Psoas muscle (tissue), 8 donors: ENCODE measurements around the gene VPS16. TPM values are rescaled to one million over a fixed set of nuclear protein-coding genes. Genes with fewer than 3 reads are reported as not detected.

Experiments used
- ATAC-seq, 4 donors: fragments of 200-7000 bp; cut with Tn5 transposase; one replicate each; pipeline ENCODE4 v1.9.1; 2020; ENCODE audit warnings: moderate library complexity in 3 of 4, mild to moderate bottlenecking in 2 of 4
- DNase-seq, 2 donors: peaks; one replicate each; pipeline ENCODE4 v3.0.0-alpha.2; 2020
- H3K27ac ChIP-seq: fragments of 200-600 bp; one replicate; pipeline ENCODE4 v1.8.0; 2022
- H3K27me3 ChIP-seq, 3 donors: fragments of 200-600 bp in 1 of 3; one replicate each; pipeline versions ENCODE4 v1.6.1 to v1.8.0; 2013 to 2022; ENCODE audit warnings: low read length in 2 of 3, mild to moderate bottlenecking in 2 of 3, moderate library complexity in 1 of 3; ENCODE audit not compliant: insufficient read depth in 3 of 3
- H3K36me3 ChIP-seq, 2 donors: fragments of 200-600 bp in 1 of 2; one replicate each; pipeline versions ENCODE4 v1.6.1 to v1.8.0; 2013 to 2022; ENCODE audit warnings: low read depth in 1 of 2, mild to moderate bottlenecking in 1 of 2, moderate library complexity in 1 of 2; ENCODE audit not compliant: insufficient read depth in 1 of 2
- H3K4me1 ChIP-seq: fragments of 200-600 bp; one replicate; pipeline ENCODE4 v1.8.0; 2022
- H3K4me3 ChIP-seq: fragments of 200-600 bp; one replicate; pipeline ENCODE4 v1.8.0; 2022; ENCODE audit warnings: mild to moderate bottlenecking
- H3K9me3 ChIP-seq: fragments of 200-600 bp; one replicate; pipeline ENCODE4 v1.8.0; 2022
- CTCF ChIP-seq: fragments of 200-600 bp; IDR thresholded peaks from one replicate; pipeline ENCODE4 v1.8.0; 2022; ENCODE audit warnings: antibody characterized with exemption
- WGBS, 3 donors: extraction: QIAGEN DNeasy Blood & Tissue Kit; methylation state at CpG; one replicate each; pipeline versions ENCODE4 v1.1.6 to v1.1.7; 2013; 5-methylcytosine and 5-hydroxymethylcytosine counted together
- intact Hi-C, 2 donors: fragments of 100-400 bp; cut with DNase I; formaldehyde crosslinking; loops; one replicate each; pipeline versions ENCODE4 v1.11.0 to v1.14.2; 2022
- polyA plus RNA-seq, 3 donors: library from polyadenylated mRNA; stranded (reverse); fragments of 200-250 nt; gene quantifications; one replicate each; pipeline ENCODE4 v1.2.3, GENCODE V29; 2013
- total RNA-seq, 4 donors: library from RNA; stranded (reverse); fragmentation: NEBNext Ultra II Directional in 2 of 4; extraction: Animal tissue kit (Norgen Biotek cat#: 25700) in 2 of 4; gene quantifications; one replicate each; pipeline versions ENCODE4 v1.2.1 to v1.2.4, GENCODE V29; 2021 to 2023
- donor health status: healthy with polysubstance abuse.
- donor health status: DM: no; HTN: no; CAD: no; lungs with moderate emphysema.
- donor health status: Bipolar disorder and iron deficiency.
- donor health status: healthy.
- donor health status: DM: yes; HTN: yes; CAD: no.
- donor health status: DM: no; HTN: no; CAD: no.
- donor health status: DM: no; HTN: no; CAD: no.
- donor health status: DM: yes; HTN: yes; CAD: no.

Gene VPS16
- total and polyA plus RNA-seq, 7 donors: 17.1 to 25.5 (median 20.2) TPM

GRCh38 chr20:2907519-2907918 is 67.0 kb downstream of the VPS16 start:
- Histone ChIP-seq H3K27ac (no peak overlapping the region), H3K4me1 (no peaks in the 10 kb centered on the region), H3K27me3 (no peaks in the 10 kb centered on the region), H3K36me3 (no peaks in the 10 kb centered on the region), H3K4me3 (no peak overlapping the region), H3K9me3 (no peaks in the 10 kb centered on the region)
- 77 to 87% (median 85%) methylated on average over 3 of the region's 3 CpGs for WGBS, 3 donors
- DNase-seq: no peak
- no peak for ATAC-seq
- intact Hi-C loops: no loop called here
- TF ChIP-seq CTCF: no peak

GRCh38 chr20:2909953-2910352 is 69.4 kb downstream of the VPS16 start:
- H3K4me3 ChIP-seq: no peak overlapping the region
- 97% methylated on average over 2 of the region's 2 CpGs for WGBS, 3 donors
- no peak overlapping the region for H3K27ac ChIP-seq
- intact Hi-C loops: no loop called here
- no peak for ATAC-seq
- H3K27me3 ChIP-seq: no peaks in the 10 kb centered on the region
- no peaks in the 10 kb centered on the region for H3K9me3 ChIP-seq
- no peaks in the 10 kb centered on the region for H3K36me3 ChIP-seq
- no peaks in the 10 kb centered on the region for H3K4me1 ChIP-seq
- TF ChIP-seq CTCF: no peak
- DNase-seq: no peak

GRCh38 chr20:2911200-2911599 is 70.7 kb downstream of the VPS16 start:
- DNase-seq: no peak
- intact Hi-C loops: no loop called here
- TF ChIP-seq CTCF: no peak
- H3K4me3 ChIP-seq: no peak overlapping the region
- no peak overlapping the region for H3K27ac ChIP-seq
- no peaks in the 10 kb centered on the region for H3K27me3 ChIP-seq
- H3K4me1 ChIP-seq: no peaks in the 10 kb centered on the region
- no peaks in the 10 kb centered on the region for H3K36me3 ChIP-seq
- H3K9me3 ChIP-seq: no peaks in the 10 kb centered on the region
- no peak for ATAC-seq

GRCh38 chr20:2914160-2914559 is 73.6 kb downstream of the VPS16 start:
- Histone ChIP-seq H3K4me3 (no peak overlapping the region), H3K9me3 (no peaks in the 10 kb centered on the region), H3K27ac (no peak overlapping the region), H3K36me3 (no peaks in the 10 kb centered on the region), H3K4me1 (peaks cover 15% of the 10 kb centered on the region), H3K27me3 (no peaks in the 10 kb centered on the region)
- intact Hi-C loops: no loop called here
- ATAC-seq (no peak), DNase-seq (no peak)
- TF ChIP-seq CTCF: no peak

Other genes with a start within 250 kb of the VPS16 start
- 100 to 1,000 TPM in 2 of 4 donors, 10 to 100 TPM in 2; 90.9 to 114 (median 102) TPM for gene NOP56, start 188.1 kb upstream of the VPS16 start, total RNA-seq
- gene NOP56, start 188.1 kb upstream of the VPS16 start, polyA plus RNA-seq: 100 to 1,000 TPM in 1 of 3 donors, 10 to 100 TPM in 2; 63.2 to 173 (median 84.1) TPM
- 100 to 1,000 TPM in 2 of 4 donors, 10 to 100 TPM in 2; 58.8 to 153 (median 97.6) TPM for gene IDH3B, start 176.5 kb upstream of the VPS16 start, total RNA-seq
- gene IDH3B, start 176.5 kb upstream of the VPS16 start, polyA plus RNA-seq: 100 to 1,000 TPM in 2 of 3 donors, 10 to 100 TPM in 1; 86.0 to 262 (median 166) TPM
- gene EBF4, start 148.0 kb upstream of the VPS16 start, total RNA-seq: 1 to 10 TPM; 1.2 to 1.9 (median 1.5) TPM
- under 1 TPM; 0.42 to 0.87 (median 0.52) TPM for gene EBF4, start 148.0 kb upstream of the VPS16 start, polyA plus RNA-seq
- 1 to 10 TPM in 1 of 4 donors, under 1 TPM in 3; 0.27 to 1.3 (median 0.53) TPM for gene CPXM1, start 40.1 kb upstream of the VPS16 start, total RNA-seq
- gene CPXM1, start 40.1 kb upstream of the VPS16 start, polyA plus RNA-seq: 1 to 10 TPM in 1 of 3 donors, under 1 TPM in 2; 0.30 to 1.1 (median 0.34) TPM
- not detected for gene C20orf141, start 25.8 kb upstream of the VPS16 start, total RNA-seq
- gene C20orf141, start 25.8 kb upstream of the VPS16 start, polyA plus RNA-seq: not detected
- not detected for gene TMEM239, start 24.4 kb upstream of the VPS16 start, total RNA-seq
- gene TMEM239, start 24.4 kb upstream of the VPS16 start, polyA plus RNA-seq: not detected
- gene PCED1A, start 90 bp upstream of the VPS16 start, total RNA-seq: 10 to 100 TPM in 1 of 4 donors, 1 to 10 TPM in 3; 4.8 to 11.5 (median 8.0) TPM
- gene PCED1A, start 90 bp upstream of the VPS16 start, polyA plus RNA-seq: 1 to 10 TPM; 4.2 to 6.5 (median 5.7) TPM
- 10 to 100 TPM; 15.0 to 19.9 (median 18.2) TPM for gene PTPRA, start 32.7 kb downstream of the VPS16 start, total RNA-seq
- 1 to 10 TPM; 7.6 to 9.6 (median 8.2) TPM for gene PTPRA, start 32.7 kb downstream of the VPS16 start, polyA plus RNA-seq
- not detected for gene GNRH2, start 202.9 kb downstream of the VPS16 start, total RNA-seq
- gene GNRH2, start 202.9 kb downstream of the VPS16 start, polyA plus RNA-seq: under 1 TPM in 1 of 3 donors, not detected in 2; 0.39 TPM
- 10 to 100 TPM; 42.8 to 49.0 (median 44.7) TPM for gene MRPS26, start 205.3 kb downstream of the VPS16 start, total RNA-seq
- gene MRPS26, start 205.3 kb downstream of the VPS16 start, polyA plus RNA-seq: 100 to 1,000 TPM in 1 of 3 donors, 10 to 100 TPM in 2; 51.6 to 150 (median 68.7) TPM
- gene OXT, start 230.9 kb downstream of the VPS16 start, total RNA-seq: not detected
- gene OXT, start 230.9 kb downstream of the VPS16 start, polyA plus RNA-seq: under 1 TPM; 0.12 to 0.73 (median 0.17) TPM
- gene AVP, start 244.0 kb downstream of the VPS16 start, total RNA-seq: not detected
- not detected for gene AVP, start 244.0 kb downstream of the VPS16 start, polyA plus RNA-seq